Ishikawa (cell line): ENCODE measurements around the gene ARGLU1.

Source experiments
- CREB1 ChIP-seq: IDR thresholded peaks from 2 replicates; pipeline ENCODE4 v1.6.1; 2012; ENCODE audit warnings: low read depth
- EGR1 ChIP-seq: IDR thresholded peaks from 2 replicates; pipeline ENCODE4 v1.6.1; 2012
- NFIC ChIP-seq: IDR thresholded peaks from 2 replicates; pipeline ENCODE4 v1.6.1; 2012
- REST ChIP-seq: IDR thresholded peaks from 2 replicates; pipeline ENCODE4 v1.6.1; 2012; ENCODE audit warnings: low read depth, mild to moderate bottlenecking
- ZBTB7A ChIP-seq: IDR thresholded peaks from 2 replicates; pipeline ENCODE4 v1.6.1; 2012; ENCODE audit warnings: low read depth
- TF ChIP-seq, protein P1 (sequence below): IDR thresholded peaks from 2 replicates; pipeline ENCODE4 v1.6.1; 2012

DNA sequence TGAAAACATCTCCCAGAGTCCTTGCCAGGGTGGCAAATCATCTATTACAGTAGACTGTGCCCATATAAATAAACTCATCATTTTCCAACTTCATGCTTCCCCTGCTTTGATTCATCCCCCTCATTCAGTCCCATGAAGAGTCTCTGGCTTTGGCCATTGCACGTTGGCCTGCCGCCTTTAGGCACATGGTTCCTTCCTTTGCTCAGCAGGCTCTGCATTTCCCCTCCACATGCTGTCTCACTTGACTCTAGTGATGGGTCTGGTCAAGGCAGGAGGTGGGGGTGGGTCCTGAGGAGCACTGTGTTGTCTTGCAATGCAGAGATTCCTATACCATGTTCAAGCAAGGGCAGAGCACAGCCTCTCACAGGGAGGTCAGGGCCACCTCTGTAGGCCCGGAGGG is 48.8 kb upstream of the ARGLU1 start:
- TF ChIP-seq, protein P1, sequence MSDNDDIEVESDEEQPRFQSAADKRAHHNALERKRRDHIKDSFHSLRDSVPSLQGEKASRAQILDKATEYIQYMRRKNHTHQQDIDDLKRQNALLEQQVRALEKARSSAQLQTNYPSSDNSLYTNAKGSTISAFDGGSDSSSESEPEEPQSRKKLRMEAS, result no peak
- TF ChIP-seq EGR1 (no peak), NFIC (no peak), CREB1 (no peak), ZBTB7A (no peak), REST (no peak)
